K562 (cell line): ENCODE measurements around the gene BCAN. TPM values are rescaled to one million over a fixed set of nuclear protein-coding genes. Genes with fewer than 3 reads are reported as not detected.

Source experiments
- BRCA1 ChIP-seq, 2 experiments: fragments of 450-650 bp in 1 of 2; sonication (generic) in 1 of 2; formaldehyde crosslinking in 1 of 2; IDR thresholded peaks; 2 replicates each; pipeline versions ENCODE4 v1.5.0 to v1.6.1; 2017 to 2020; ENCODE audit warnings: mild to moderate bottlenecking in 1 of 2, missing genetic modification reagents in 1 of 2
- CBX3 ChIP-seq, 2 experiments: IDR thresholded peaks; 1 replicate in 1 of 2; 2 replicates in 1 of 2; pipeline ENCODE4 v1.6.1; 2012; ENCODE audit warnings: inconsistent platforms in 2 of 2, low read length in 2 of 2, borderline replicate concordance in 1 of 2, control low read depth in 1 of 2
- CSDE1 ChIP-seq, 2 experiments: fragments of 450-650 bp; IDR thresholded peaks; 2 replicates each; pipeline ENCODE4 v1.6.1; 2016; ENCODE audit warnings: mild to moderate bottlenecking in 1 of 2
- CTCF ChIP-seq, 3 experiments: IDR thresholded peaks in 2 of 3; conservative IDR thresholded peaks in 1 of 3; 2 replicates each; pipeline ENCODE4 v1.5.1; 2011 to 2012; ENCODE audit warnings: low read length in 3 of 3, mild to moderate bottlenecking in 3 of 3, control low read depth in 2 of 3, improper control_type of control experiment in 1 of 3, inconsistent platforms in 1 of 3, low read depth in 1 of 3, mixed read lengths in 1 of 3, moderate library complexity in 1 of 3; ENCODE audit not compliant: insufficient read depth in 2 of 3
- HINFP ChIP-seq: fragments of 450-650 bp; conservative IDR thresholded peaks from 2 replicates; pipeline ENCODE4 v1.6.1; 2016; ENCODE audit warnings: missing genetic modification characterization, low read depth, mild to moderate bottlenecking, control low read depth, missing compliant biosample characterization
- MLX ChIP-seq, 2 experiments: fragments of 450-650 bp in 1 of 2; sonication (generic) in 1 of 2; formaldehyde crosslinking; conservative IDR thresholded peaks; 2 replicates each; pipeline versions ENCODE4 v1.4.0 to v1.8.1; 2020 to 2022; ENCODE audit warnings: mild to moderate bottlenecking in 1 of 2, missing genetic modification reagents in 1 of 2
- MYBL2 ChIP-seq, 2 experiments: fragments of 450-650 bp in 1 of 2; sonication (generic) in 1 of 2; formaldehyde crosslinking in 1 of 2; IDR thresholded peaks; 2 replicates each; pipeline versions ENCODE4 v1.6.1 to v1.8.1; 2017 to 2022; ENCODE audit warnings: borderline replicate concordance in 1 of 2, inconsistent platforms in 1 of 2, low read depth in 1 of 2, mild to moderate bottlenecking in 1 of 2, missing genetic modification reagents in 1 of 2, moderate library complexity in 1 of 2
- NR2C2 ChIP-seq, 2 experiments: fragments of 200-800 bp in 1 of 2; sonication (Bioruptor generic) in 1 of 2; sonication (generic) in 1 of 2; formaldehyde crosslinking in 1 of 2; IDR thresholded peaks; 2 replicates each; pipeline versions ENCODE4 v1.6.1 to v1.8.0; 2016 to 2022; ENCODE audit warnings: mild to moderate bottlenecking in 1 of 2, missing compliant biosample characterization in 1 of 2, missing genetic modification characterization in 1 of 2, missing genetic modification reagents in 1 of 2
- SFPQ ChIP-seq: fragments of 200-400 bp; formaldehyde crosslinking; IDR thresholded peaks from 2 replicates; pipeline ENCODE4 v1.6.1; 2017; ENCODE audit warnings: mild to moderate bottlenecking, low read depth, low read length, moderate library complexity
- SRSF1 ChIP-seq: fragments of 200-400 bp; formaldehyde crosslinking; IDR thresholded peaks from 2 replicates; pipeline ENCODE4 v1.6.1; 2017; ENCODE audit warnings: mild to moderate bottlenecking, low read depth, low read length, moderate library complexity
- USF1 ChIP-seq: sonication (generic); formaldehyde crosslinking; IDR thresholded peaks from 2 replicates; pipeline ENCODE4 v1.9.0; 2022; ENCODE audit warnings: mild to moderate bottlenecking, missing genetic modification reagents
- ZBTB11 ChIP-seq, 3 experiments: fragments of 200-800 bp in 1 of 3; fragments of 250-450 bp in 1 of 3; fragments of 450-650 bp in 1 of 3; sonication (Bioruptor Pico) in 1 of 3; sonication (Bioruptor generic) in 1 of 3; formaldehyde crosslinking in 1 of 3; IDR thresholded peaks; 2 replicates each; pipeline versions ENCODE4 v1.6.1 to v1.8.0; 2016 to 2022; ENCODE audit warnings: mild to moderate bottlenecking in 2 of 3, missing genetic modification characterization in 2 of 3, missing compliant biosample characterization in 1 of 3, moderate library complexity in 1 of 3
- ZNF696 ChIP-seq: fragments of 250-450 bp; sonication (Bioruptor Pico); conservative IDR thresholded peaks from 2 replicates; pipeline ENCODE4 v1.4.0; 2020; ENCODE audit warnings: mild to moderate bottlenecking, moderate library complexity
- polyA plus RNA-seq, 8 experiments: library from polyadenylated mRNA; depleted of rRNA in 4 of 8; stranded (reverse) in 5 of 8; unstranded in 3 of 8; fragments of >200 nt; fragmentation: Nextera tagmentation in 2 of 8; fragmentation: Illumina TruSeq in 1 of 8; extraction: Ambion mirVana in 2 of 8; extraction: Trizol in 1 of 8; gene quantifications; 2 replicates each; pipeline versions ENCODE4 v1.2.1 to v1.2.3, GENCODE V29; 2011 to 2014; ENCODE audit warnings: inconsistent platforms in 1 of 8, missing spikeins in 1 of 8
- total RNA-seq, 7 experiments: library from RNA; depleted of rRNA in 6 of 7; stranded (reverse); fragments of >200 nt in 6 of 7; fragmentation: Illumina TruSeq in 2 of 7; extraction: Trizol in 2 of 7; gene quantifications; 2 replicates each; pipeline versions ENCODE4 v1.2.1 to v1.2.3, GENCODE V29; 2011 to 2021; ENCODE audit warnings: low replicate concordance in 1 of 7

BCAN gene
- total and polyA plus RNA-seq, 9 of the 15 experiments (the other 6 are each of a cell fraction or from before 2014, with no cell fraction given) = 0.04 to 0.33 (median 0.14) TPM; not detected in 5

GRCh38 chr1:156627313-156627880 is 14.5 kb upstream of the BCAN start (continued):
- TF ChIP-seq ZBTB11 (CRISPR knock-in tag; IDR thresholded peaks at IDR 0.05) (no peak), USF1 (CRISPR knock-in tag) (peak; percentile 72), HINFP (tag) (no peak), BRCA1 (IDR thresholded peaks at IDR 0.05) (no peak), BRCA1 (CRISPR knock-in tag; IDR thresholded peaks at IDR 0.05) (no peak), ZNF696 (CRISPR knock-in tag) (no peak), SFPQ (no peak), MYBL2 (IDR thresholded peaks at IDR 0.05; ENCODE audit: low read depth) (no peak), MYBL2 (CRISPR knock-in tag; IDR thresholded peaks at IDR 0.05; ENCODE audit: borderline replicate concordance) (no peak), SRSF1 (no peak), MLX (CRISPR knock-in tag; conservative IDR thresholded peaks at IDR 0.05) (no peak), NR2C2 (CRISPR knock-in tag; IDR thresholded peaks at IDR 0.05) (no peak), NR2C2 (tag; IDR thresholded peaks at IDR 0.05) (no peak), CTCF (IDR thresholded peaks at IDR 0.05 in 2 of 3, conservative IDR thresholded peaks at IDR 0.05 in 1 of 3; ENCODE audit: insufficient read depth in 2 of 3, low read depth in 1 of 3, low read length in 3 of 3) (peak; percentile 86 to 89 (median 87)), CSDE1 (IDR thresholded peaks at IDR 0.05) (no peak), CBX3 (IDR thresholded peaks at IDR 0.05; ENCODE audit: borderline replicate concordance in 1 of 2, low read length in 2 of 2) (no peak)
